Ascending aorta (tissue), 2 donors: ENCODE data around the gene KCNH8. TPM values are rescaled to one million over a fixed set of nuclear protein-coding genes. Genes with fewer than 3 reads are reported as not detected.

Experiments used
- DNase-seq, 2 donors: peaks; one replicate each; pipeline ENCODE4 v3.0.0-alpha.2; 2019; ENCODE audit warnings: low spot score in 2 of 2
- H3K27ac ChIP-seq, 2 donors: fragments of 200-600 bp; sonication (generic); one replicate each; pipeline ENCODE4 v1.5.1; 2016 to 2017; ENCODE audit warnings: mild to moderate bottlenecking in 1 of 2
- H3K27me3 ChIP-seq: fragments of 200-600 bp; sonication (generic); one replicate; pipeline ENCODE4 v1.5.1; 2017
- H3K36me3 ChIP-seq, 2 donors: fragments of 200-600 bp; sonication (generic); one replicate each; pipeline ENCODE4 v1.5.1; 2016
- H3K4me1 ChIP-seq, 2 donors: fragments of 200-600 bp; sonication (generic); one replicate each; pipeline ENCODE4 v1.5.1; 2016 to 2017; ENCODE audit warnings: mild to moderate bottlenecking in 1 of 2
- H3K4me3 ChIP-seq, 2 donors: fragments of 200-600 bp; sonication (generic); one replicate each; pipeline ENCODE4 v1.5.1; 2016 to 2017; ENCODE audit warnings: mild to moderate bottlenecking in 1 of 2
- H3K9me3 ChIP-seq, 2 donors: fragments of 200-600 bp; sonication (generic); one replicate each; pipeline ENCODE4 v1.5.1; 2016
- intact Hi-C: fragments of 100-400 bp; cut with DNase I; formaldehyde crosslinking; loops from one replicate; pipeline ENCODE4 v1.15.1; 2023
- total RNA-seq: library from RNA; depleted of rRNA; stranded (reverse); fragments of >200 nt; gene quantifications from one replicate; pipeline ENCODE4 v1.1.0, GENCODE V29; 2016
- TF ChIP-seq, protein P1 (sequence below), 3 experiments: fragments of 200-600 bp in 2 of 3; fragments of 450-650 bp in 1 of 3; sonication (generic) in 2 of 3; IDR thresholded peaks; one replicate each; pipeline ENCODE4 v1.5.1; 2016 to 2019; ENCODE audit warnings: antibody characterized with exemption in 3 of 3, mild to moderate bottlenecking in 1 of 3, moderate library complexity in 1 of 3

The KCNH8 gene
- total RNA-seq, 1 donor from 2014 or later = not detected

- H3K9me3 ChIP-seq = no peaks in the 10 kb centered on the region
- no peak overlapping the region for H3K4me3 ChIP-seq
- intact Hi-C loops = no loop called here
- no peaks in the 10 kb centered on the region for H3K36me3 ChIP-seq
- no peaks in the 10 kb centered on the region for H3K4me1 ChIP-seq
- H3K27ac ChIP-seq = no peak overlapping the region
- no peak for DNase-seq
- no peaks in the 10 kb centered on the region for H3K27me3 ChIP-seq
- TF ChIP-seq, protein P1, sequence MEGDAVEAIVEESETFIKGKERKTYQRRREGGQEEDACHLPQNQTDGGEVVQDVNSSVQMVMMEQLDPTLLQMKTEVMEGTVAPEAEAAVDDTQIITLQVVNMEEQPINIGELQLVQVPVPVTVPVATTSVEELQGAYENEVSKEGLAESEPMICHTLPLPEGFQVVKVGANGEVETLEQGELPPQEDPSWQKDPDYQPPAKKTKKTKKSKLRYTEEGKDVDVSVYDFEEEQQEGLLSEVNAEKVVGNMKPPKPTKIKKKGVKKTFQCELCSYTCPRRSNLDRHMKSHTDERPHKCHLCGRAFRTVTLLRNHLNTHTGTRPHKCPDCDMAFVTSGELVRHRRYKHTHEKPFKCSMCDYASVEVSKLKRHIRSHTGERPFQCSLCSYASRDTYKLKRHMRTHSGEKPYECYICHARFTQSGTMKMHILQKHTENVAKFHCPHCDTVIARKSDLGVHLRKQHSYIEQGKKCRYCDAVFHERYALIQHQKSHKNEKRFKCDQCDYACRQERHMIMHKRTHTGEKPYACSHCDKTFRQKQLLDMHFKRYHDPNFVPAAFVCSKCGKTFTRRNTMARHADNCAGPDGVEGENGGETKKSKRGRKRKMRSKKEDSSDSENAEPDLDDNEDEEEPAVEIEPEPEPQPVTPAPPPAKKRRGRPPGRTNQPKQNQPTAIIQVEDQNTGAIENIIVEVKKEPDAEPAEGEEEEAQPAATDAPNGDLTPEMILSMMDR (IDR thresholded peaks at IDR 0.05) = no peak
Measured at GRCh38 chr3:19107719-19108118, 40.6 kb upstream of the KCNH8 start.

GRCh38 chr3:19110335-19110895 is 37.9 kb upstream of the KCNH8 start:
- intact Hi-C loops = no loop called here
- no peak for DNase-seq
- H3K4me3 ChIP-seq = no peak overlapping the region
- H3K36me3 ChIP-seq = no peaks in the 10 kb centered on the region
- no peak overlapping the region for H3K27ac ChIP-seq
- TF ChIP-seq, protein P1 (IDR thresholded peaks at IDR 0.05) = no peak
- H3K27me3 ChIP-seq = no peaks in the 10 kb centered on the region
- H3K9me3 ChIP-seq = no peaks in the 10 kb centered on the region
- H3K4me1 ChIP-seq = no peaks in the 10 kb centered on the region

GRCh38 chr3:19114461-19114860 is 33.8 kb upstream of the KCNH8 start:
- Histone ChIP-seq H3K4me3 (no peak overlapping the region), H3K4me1 (no peaks in the 10 kb centered on the region), H3K36me3 (no peaks in the 10 kb centered on the region), H3K27ac (no peak overlapping the region), H3K9me3 (no peaks in the 10 kb centered on the region), H3K27me3 (no peaks in the 10 kb centered on the region)
- TF ChIP-seq, protein P1 (IDR thresholded peaks at IDR 0.05) = no peak
- intact Hi-C loops = no loop called here
- no peak for DNase-seq

DNA sequence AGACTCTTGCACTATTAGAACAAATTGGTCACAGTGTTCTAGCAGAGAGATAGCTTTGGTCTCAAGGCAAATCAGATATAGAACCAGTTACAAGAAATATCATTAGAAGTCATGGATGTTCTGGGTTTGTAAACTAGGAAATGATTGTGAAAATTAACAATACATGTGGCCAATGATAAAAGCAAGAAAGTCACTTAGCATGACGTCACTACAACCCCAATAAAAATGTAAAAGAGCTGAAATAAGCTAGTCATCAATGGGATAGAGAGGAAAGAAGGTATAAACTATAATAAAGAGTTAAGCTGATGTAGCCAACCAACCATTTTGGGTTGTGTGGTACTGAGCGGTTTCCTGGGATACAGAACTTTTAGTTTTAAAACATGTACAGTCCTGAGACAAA is 32.1 kb upstream of the KCNH8 start:
- TF ChIP-seq, protein P1 (IDR thresholded peaks at IDR 0.05) = no peak
- intact Hi-C loops = no loop called here
- H3K36me3 ChIP-seq = no peaks in the 10 kb centered on the region
- DNase-seq = no peak
- no peaks in the 10 kb centered on the region for H3K9me3 ChIP-seq
- no peaks in the 10 kb centered on the region for H3K4me1 ChIP-seq
- H3K27ac ChIP-seq = no peak overlapping the region
- no peaks in the 10 kb centered on the region for H3K27me3 ChIP-seq
- H3K4me3 ChIP-seq = no peak overlapping the region

GRCh38 chr3:19124752-19125151 is 23.6 kb upstream of the KCNH8 start:
- DNase-seq = no peak
- intact Hi-C loops = no loop called here
- no peak overlapping the region for H3K27ac ChIP-seq
- no peaks in the 10 kb centered on the region for H3K27me3 ChIP-seq
- TF ChIP-seq, protein P1 (IDR thresholded peaks at IDR 0.05) = no peak
- H3K36me3 ChIP-seq = no peaks in the 10 kb centered on the region
- no peaks in the 10 kb centered on the region for H3K9me3 ChIP-seq
- no peaks in the 10 kb centered on the region for H3K4me1 ChIP-seq
- no peak overlapping the region for H3K4me3 ChIP-seq

DNA sequence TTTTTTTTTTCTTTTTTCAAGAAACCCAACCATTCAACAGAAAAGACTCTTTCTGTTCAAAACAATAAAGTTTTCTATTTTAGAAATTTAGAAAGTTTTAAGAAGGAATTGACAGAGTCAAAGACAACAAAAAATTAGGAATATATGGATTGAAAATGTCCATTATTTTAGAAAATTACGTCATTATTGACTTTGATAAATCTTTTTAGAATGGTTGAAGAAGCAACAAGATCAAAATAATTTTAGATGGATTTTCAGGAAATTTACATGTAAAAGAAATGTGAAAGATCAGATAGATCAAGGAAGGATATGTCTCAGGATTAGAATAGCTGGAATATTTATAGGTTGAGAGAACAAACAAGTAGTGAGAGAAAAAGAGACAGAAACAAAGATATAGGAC is 8.4 kb upstream of the KCNH8 start:
- TF ChIP-seq, protein P1 (IDR thresholded peaks at IDR 0.05) = no peak
- intact Hi-C loops = loop anchor here (10.0 kb wide), 1 partner anchor 405 kb away; no protein-coding TSS in a partner anchor
- H3K27ac ChIP-seq = no peak overlapping the region
- H3K9me3 ChIP-seq = peaks cover 0 to 3% of the 10 kb centered on the region in 2 donors
- H3K27me3 ChIP-seq = no peaks in the 10 kb centered on the region
- H3K36me3 ChIP-seq = no peaks in the 10 kb centered on the region
- H3K4me3 ChIP-seq = no peak overlapping the region
- H3K4me1 ChIP-seq = no peaks in the 10 kb centered on the region
- DNase-seq = no peak
